IPS-20b (cell line): Measurements from ENCODE around the gene RNGTT.
A peak's percentile ranks its signal among the peaks of the same experiment; 100 is the strongest.
"Not testable (repeated sequence)": the region's sequence is repeated elsewhere in the genome, so short reads cannot be mapped to it uniquely, and the experiment has no call there.

Experiments
- H3K27ac ChIP-seq: one replicate; pipeline ENCODE4 v1.5.1; 2013; ENCODE audit warnings: low read length
- H3K27me3 ChIP-seq: 2 replicates; pipeline ENCODE4 v1.6.1; 2013; ENCODE audit warnings: mild to moderate bottlenecking, low read length, inconsistent platforms; ENCODE audit not compliant: insufficient read depth
- H3K36me3 ChIP-seq: 2 replicates; pipeline ENCODE4 v1.6.1; 2013; ENCODE audit warnings: low read depth, mild to moderate bottlenecking, inconsistent platforms, low read length, moderate library complexity; ENCODE audit not compliant: insufficient read depth
- H3K4me1 ChIP-seq: 2 replicates; pipeline ENCODE4 v1.6.1; 2013; ENCODE audit warnings: mild to moderate bottlenecking, control low read depth, inconsistent platforms, low read length, moderate library complexity; ENCODE audit not compliant: insufficient read depth
- H3K4me3 ChIP-seq: 2 replicates; pipeline ENCODE4 v1.5.1; 2013; ENCODE audit warnings: mild to moderate bottlenecking, low read length, inconsistent platforms
- H3K9ac ChIP-seq: 2 replicates; pipeline ENCODE4 v1.6.1; 2013; ENCODE audit warnings: low read depth, mild to moderate bottlenecking, inconsistent platforms, low read length, moderate library complexity
- H3K9me3 ChIP-seq: 2 replicates; pipeline ENCODE4 v1.6.1; 2013; ENCODE audit warnings: mild to moderate bottlenecking, low read depth, low read length, inconsistent platforms; ENCODE audit not compliant: insufficient read depth

Gene RNGTT

GRCh38 chr6:88967891-88968290 lies 4.5 kb upstream of the RNGTT start:
- no peak overlapping the region for H3K9ac ChIP-seq
- peaks cover 11% of the 10 kb centered on the region; the same call in 1 of the 2 replicates for H3K4me1 ChIP-seq
- 0 out of 2 replicates have a peak, but pooled peaks cover 4% of the 10 kb centered on the region for H3K9me3 ChIP-seq
- no peak overlapping the region for H3K27ac ChIP-seq
- H3K27me3 ChIP-seq = peaks cover 34% of the 10 kb centered on the region
- H3K36me3 ChIP-seq = no peaks in the 10 kb centered on the region
- no peak overlapping the region for H3K4me3 ChIP-seq

DNA sequence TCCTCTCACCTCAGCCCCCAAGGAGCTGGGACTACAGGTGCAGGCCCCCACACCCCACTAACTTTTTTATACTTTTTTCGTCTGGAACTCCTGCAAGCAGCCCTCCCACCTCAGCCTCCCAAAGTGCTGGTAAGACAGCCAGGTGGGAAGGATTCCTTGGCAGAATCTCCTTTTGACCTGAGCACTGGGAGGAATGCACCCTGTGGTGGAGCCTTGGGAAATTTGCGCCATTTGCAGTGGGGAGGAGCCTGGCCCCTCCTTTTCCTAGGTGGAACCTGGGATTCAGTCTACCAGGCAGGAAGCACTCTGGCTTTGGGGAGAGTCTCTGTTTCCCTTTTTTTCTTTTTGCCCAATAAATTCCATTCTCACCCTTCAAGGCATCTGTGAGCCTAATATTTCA lies 2.3 kb upstream of the RNGTT start:
- H3K4me1 ChIP-seq = peaks cover 8% of the 10 kb centered on the region; the same call in 1 of the 2 replicates
- peaks cover 12% of the 10 kb centered on the region for H3K27me3 ChIP-seq
- peak overlapping the region; percentile 21; the same call in 1 of the 2 replicates for H3K9ac ChIP-seq
- no peak overlapping the region for H3K27ac ChIP-seq
- H3K36me3 ChIP-seq = no peaks in the 10 kb centered on the region
- H3K4me3 ChIP-seq = 0 out of 2 replicates have a peak overlapping the region, but pooled peaks have one; percentile 36
- 0 out of 2 replicates have a peak, but pooled peaks cover 4% of the 10 kb centered on the region for H3K9me3 ChIP-seq

DNA sequence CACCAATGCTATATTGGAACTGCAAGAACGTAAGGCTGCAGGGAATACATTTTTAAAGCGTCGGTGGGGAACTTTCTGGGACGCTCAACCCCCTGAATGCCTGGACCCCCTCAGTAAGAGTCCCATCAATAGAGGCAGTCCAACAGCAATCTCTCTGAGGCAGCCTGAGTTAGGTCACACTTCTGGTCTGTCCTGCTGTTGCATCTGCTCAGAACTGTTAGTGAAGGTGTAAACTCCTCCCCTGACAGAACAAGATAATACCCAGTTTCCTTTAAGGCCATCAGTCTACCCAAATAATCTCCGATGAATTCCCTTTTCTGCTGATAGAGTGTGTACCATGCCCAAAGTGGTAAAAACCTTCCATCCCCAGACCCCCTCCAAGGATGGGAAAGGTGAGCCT lies 1.1 kb upstream of the RNGTT start:
- peak overlapping the region; percentile 100 for H3K4me3 ChIP-seq
- H3K9me3 ChIP-seq = 0 out of 2 replicates have a peak, but pooled peaks cover 4% of the 10 kb centered on the region
- no peaks in the 10 kb centered on the region for H3K27me3 ChIP-seq
- H3K4me1 ChIP-seq = peaks cover 8% of the 10 kb centered on the region; the same call in 1 of the 2 replicates
- peak overlapping the region; percentile 62; the same call in 1 of the 2 replicates for H3K9ac ChIP-seq
- no peak overlapping the region for H3K27ac ChIP-seq
- no peaks in the 10 kb centered on the region for H3K36me3 ChIP-seq

DNA sequence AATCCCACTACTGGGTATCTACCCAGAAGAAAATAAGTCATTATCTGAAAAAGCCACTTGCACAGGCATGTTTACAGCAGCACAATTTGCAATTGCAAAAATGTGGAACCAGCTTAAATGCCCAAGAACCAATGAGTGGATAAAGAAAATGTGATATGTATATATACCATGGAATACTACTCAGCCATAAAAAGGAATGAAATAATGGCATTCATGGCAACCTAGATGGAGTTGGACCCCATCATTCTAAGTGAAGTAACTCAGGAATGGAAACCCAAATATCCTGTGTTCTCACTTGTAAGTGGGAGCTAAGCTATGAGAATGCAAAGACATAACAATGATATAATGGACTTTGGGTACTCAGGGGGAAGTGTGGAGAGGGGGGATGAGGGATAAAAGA lies 4.6 kb downstream of the RNGTT start:
- Histone ChIP-seq H3K9me3 (no peaks in the 10 kb centered on the region; the same call in 1 of the 2 replicates), H3K27me3 (no peaks in the 10 kb centered on the region), H3K36me3 (no peaks in the 10 kb centered on the region)

DNA sequence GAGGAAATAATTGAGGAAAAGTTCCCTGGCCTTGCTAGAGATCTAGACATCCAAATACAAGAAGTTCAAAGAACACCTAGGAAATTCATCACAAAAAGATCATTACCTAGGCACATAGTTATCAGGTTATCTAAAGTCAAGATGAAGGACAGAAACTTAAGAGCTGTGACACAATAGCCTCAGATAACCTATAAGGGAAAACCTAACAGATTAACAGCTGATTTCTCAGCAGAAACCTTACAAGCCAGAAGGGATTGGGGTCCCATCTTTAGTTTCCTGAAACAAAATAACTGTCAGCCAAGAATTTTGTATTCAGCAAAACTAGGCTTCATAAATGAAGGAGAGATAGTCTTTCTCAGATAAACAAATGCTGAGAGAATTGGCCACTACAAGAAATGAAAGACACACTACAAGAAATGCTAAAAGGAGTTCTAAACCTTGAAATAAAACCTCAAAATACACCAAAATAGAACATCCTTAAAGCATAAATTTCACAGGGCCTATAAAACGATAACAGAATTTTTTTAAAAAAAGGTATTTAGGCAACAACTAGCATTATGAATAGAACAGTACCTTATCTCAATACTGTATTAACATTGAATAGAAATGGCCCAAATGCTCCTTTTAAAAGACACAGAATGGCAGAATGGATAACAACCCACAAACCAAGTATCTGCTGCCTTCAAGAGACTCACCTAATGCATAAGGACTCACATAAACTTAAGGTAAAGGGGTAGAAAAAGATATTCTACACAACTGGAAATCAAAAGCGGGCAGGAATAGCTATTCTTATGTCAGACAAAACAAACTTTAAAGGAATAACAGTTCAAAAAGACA lies 9.7 kb downstream of the RNGTT start:
- no peak overlapping the region for H3K4me3 ChIP-seq
- H3K9ac ChIP-seq = no peak overlapping the region
- H3K4me1 ChIP-seq = no peaks in the 10 kb centered on the region
- no peak overlapping the region for H3K27ac ChIP-seq
- H3K9me3 ChIP-seq = peaks cover 6% of the 10 kb centered on the region
- no peaks in the 10 kb centered on the region for H3K27me3 ChIP-seq
- no peaks in the 10 kb centered on the region for H3K36me3 ChIP-seq

More for the DNA sequence above, 4.6 kb downstream of the RNGTT start:
- Histone ChIP-seq H3K27ac (no peak overlapping the region), H3K4me3 (no peak overlapping the region), H3K4me1 (no peaks in the 10 kb centered on the region), H3K9ac (no peak overlapping the region)

GRCh38 chr6:88952065-88952704 lies 11.2 kb downstream of the RNGTT start:
- no peaks in the 10 kb centered on the region for H3K27me3 ChIP-seq
- H3K36me3 ChIP-seq = no peaks in the 10 kb centered on the region
- H3K27ac ChIP-seq = no peak overlapping the region
- H3K4me1 ChIP-seq = no peaks in the 10 kb centered on the region
- no peak overlapping the region for H3K4me3 ChIP-seq
- peaks cover 6% of the 10 kb centered on the region for H3K9me3 ChIP-seq
- no peak overlapping the region for H3K9ac ChIP-seq

- Histone ChIP-seq H3K36me3 (0 out of 2 replicates have a peak, but pooled peaks cover 2% of the 10 kb centered on the region), H3K9me3 (peaks cover 6% of the 10 kb centered on the region; the same call in 1 of the 2 replicates), H3K4me1 (no peaks in the 10 kb centered on the region; the same call in none of the 2 replicates), H3K4me3 (no peak overlapping the region), H3K9ac (no peak overlapping the region), H3K27ac (no peak overlapping the region), H3K27me3 (no peaks in the 10 kb centered on the region)
Measured at GRCh38 chr6:88945415-88946008, 17.9 kb downstream of the RNGTT start.

DNA sequence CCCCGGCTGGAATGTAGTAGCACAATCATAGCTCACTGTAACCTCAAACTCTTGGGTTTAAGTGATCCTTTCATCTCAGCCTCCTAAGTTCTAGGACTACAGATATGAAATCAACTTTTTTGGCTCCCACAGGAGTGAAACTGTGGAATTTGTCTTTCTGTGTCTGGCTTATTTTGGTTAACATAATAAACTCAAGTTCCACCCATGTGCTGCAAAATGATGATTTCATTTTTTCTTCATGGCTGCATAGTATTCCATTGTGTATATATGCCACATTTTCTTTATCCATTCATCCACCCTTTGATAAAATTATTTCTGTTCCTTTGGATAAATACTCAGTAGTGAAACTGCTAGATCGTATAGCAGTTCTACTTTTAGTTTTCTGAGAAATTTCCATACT lies 29.9 kb downstream of the RNGTT start:
- Histone ChIP-seq H3K4me3 (no peak overlapping the region), H3K9ac (no peak overlapping the region), H3K36me3 (peaks cover 63% of the 10 kb centered on the region), H3K27me3 (no peaks in the 10 kb centered on the region), H3K4me1 (no peaks in the 10 kb centered on the region), H3K9me3 (peaks cover 10% of the 10 kb centered on the region; the same call in 1 of the 2 replicates), H3K27ac (no peak overlapping the region)

DNA sequence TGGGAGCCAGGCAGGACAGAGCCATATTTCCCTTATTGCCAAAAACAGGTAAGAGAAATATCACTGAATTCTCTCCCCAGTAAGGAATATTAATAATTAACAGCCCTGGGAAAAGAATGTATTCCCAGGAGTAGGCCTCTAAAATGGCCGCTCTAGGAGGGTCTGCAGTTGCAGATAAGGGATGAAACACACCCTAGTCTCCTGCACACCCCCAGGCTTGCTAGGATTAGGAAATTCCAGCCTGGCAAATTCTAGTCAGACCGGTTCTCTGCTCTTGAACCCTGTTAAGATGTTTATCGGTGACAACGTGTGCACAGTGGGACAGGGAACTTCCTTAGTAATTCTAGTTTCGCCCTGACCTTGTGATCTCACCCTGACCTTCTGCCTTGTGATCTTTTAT lies 31.4 kb downstream of the RNGTT start:
- not testable (repeated sequence) for H3K4me1 ChIP-seq, H3K27ac ChIP-seq, H3K9ac ChIP-seq, H3K9me3 ChIP-seq, H3K27me3 ChIP-seq, H3K4me3 ChIP-seq
- peaks cover 56% of the 10 kb centered on the region for H3K36me3 ChIP-seq

- Histone ChIP-seq H3K4me1 (no peaks in the 10 kb centered on the region), H3K9me3 (no peaks in the 10 kb centered on the region), H3K27ac (no peak overlapping the region), H3K27me3 (no peaks in the 10 kb centered on the region), H3K9ac (no peak overlapping the region), H3K4me3 (no peak overlapping the region), H3K36me3 (peaks cover 33% of the 10 kb centered on the region)
Measured at GRCh38 chr6:88922775-88923548, 40.5 kb downstream of the RNGTT start.

DNA sequence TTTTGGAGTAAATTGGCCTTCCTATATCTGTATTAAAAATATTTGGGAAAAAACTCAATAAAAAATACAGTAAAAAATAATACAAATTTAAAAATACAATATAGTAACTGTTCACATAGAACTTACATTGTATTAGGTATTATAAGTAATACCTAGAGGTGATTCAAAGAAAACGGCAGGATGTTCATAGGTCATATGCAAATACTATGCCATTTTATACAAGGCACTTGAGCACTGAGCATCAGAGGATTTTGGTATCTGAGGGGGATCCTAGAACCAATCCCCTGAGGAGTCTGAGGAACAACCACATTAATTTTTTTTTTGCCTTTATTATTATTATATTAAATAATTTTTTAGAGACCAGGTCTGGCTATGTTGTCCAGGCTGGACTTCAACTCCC lies 41.7 kb downstream of the RNGTT start:
- Histone ChIP-seq H3K27me3 (no peaks in the 10 kb centered on the region), H3K9me3 (no peaks in the 10 kb centered on the region), H3K4me3 (no peak overlapping the region), H3K4me1 (no peaks in the 10 kb centered on the region), H3K27ac (no peak overlapping the region), H3K36me3 (peaks cover 29% of the 10 kb centered on the region), H3K9ac (no peak overlapping the region)
